MG63 (cell line): Measurements from ENCODE around the gene ANKRD31. TPM values are rescaled to one million over a fixed set of nuclear protein-coding genes. Genes with fewer than 3 reads are reported as not detected.
"Not testable (repeated sequence)": the region's sequence is repeated elsewhere in the genome, so short reads cannot be mapped to it uniquely, and the experiment has no call there.

Experiments used
- DNase-seq: peaks from one replicate; pipeline ENCODE4 v3.0.0-alpha.2; 2020
- H3K27me3 ChIP-seq: fragments of 250-450 bp; sonication (Bioruptor Pico); 2 replicates; pipeline ENCODE4 v1.5.1; 2020; ENCODE audit warnings: mild to moderate bottlenecking, moderate library complexity
- H3K36me3 ChIP-seq: fragments of 250-450 bp; sonication (Bioruptor Pico); 2 replicates; pipeline ENCODE4 v1.5.1; 2020; ENCODE audit warnings: mild to moderate bottlenecking, moderate library complexity
- H3K4me3 ChIP-seq: fragments of 250-450 bp; sonication (Bioruptor Pico); 2 replicates; pipeline ENCODE4 v1.5.1; 2020; ENCODE audit warnings: mild to moderate bottlenecking, moderate library complexity
- H3K9me3 ChIP-seq: fragments of 250-450 bp; sonication (Bioruptor Pico); 2 replicates; pipeline ENCODE4 v1.5.1; 2020; ENCODE audit warnings: mild to moderate bottlenecking, moderate library complexity
- total RNA-seq: library from RNA; depleted of rRNA; stranded (reverse); fragments of >200 nt; shearing (Covaris generic); gene quantifications from 2 replicates; pipeline ENCODE4 v1.2.3, GENCODE V29; 2014; ENCODE audit warnings: low replicate concordance

The ANKRD31 gene
- total RNA-seq, 1 experiment from 2014 or later, result not detected

DNA sequence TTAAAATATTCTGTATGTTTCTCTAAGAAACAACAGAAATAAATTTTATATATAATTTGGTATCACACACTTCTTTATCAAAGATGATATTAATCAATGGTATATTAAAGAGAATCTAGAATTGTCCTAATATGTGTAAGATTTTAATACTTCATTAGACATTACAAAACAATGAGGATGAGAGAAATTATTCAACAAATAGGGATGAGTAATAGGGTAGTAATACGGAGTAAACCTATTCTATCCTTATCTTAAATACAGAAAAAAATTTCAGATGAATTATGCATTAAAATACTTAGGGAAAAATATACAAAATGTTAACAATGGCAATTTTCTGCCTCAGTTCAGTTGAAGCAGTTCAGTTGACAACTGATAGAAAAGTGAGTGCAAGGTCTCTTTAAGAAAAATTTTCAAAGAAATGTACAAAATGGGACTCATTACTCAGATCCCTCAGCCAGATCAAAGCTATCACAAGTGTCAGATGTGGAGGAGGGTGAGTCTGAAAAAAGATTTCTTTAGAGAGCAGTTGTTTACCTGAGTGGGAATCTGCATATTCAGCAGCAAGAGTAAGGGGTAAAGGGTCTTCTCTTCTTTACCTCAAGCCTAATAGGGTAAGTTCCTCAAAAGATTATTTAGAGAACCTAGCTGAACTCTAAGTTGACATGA is 127.6 kb downstream of the ANKRD31 start:
- H3K36me3 ChIP-seq, result no peaks in the 10 kb centered on the region
- H3K27me3 ChIP-seq, result peaks cover 42% of the 10 kb centered on the region
- no peak overlapping the region for H3K4me3 ChIP-seq
- no peaks in the 10 kb centered on the region for H3K9me3 ChIP-seq
- DNase-seq, result no peak

DNA sequence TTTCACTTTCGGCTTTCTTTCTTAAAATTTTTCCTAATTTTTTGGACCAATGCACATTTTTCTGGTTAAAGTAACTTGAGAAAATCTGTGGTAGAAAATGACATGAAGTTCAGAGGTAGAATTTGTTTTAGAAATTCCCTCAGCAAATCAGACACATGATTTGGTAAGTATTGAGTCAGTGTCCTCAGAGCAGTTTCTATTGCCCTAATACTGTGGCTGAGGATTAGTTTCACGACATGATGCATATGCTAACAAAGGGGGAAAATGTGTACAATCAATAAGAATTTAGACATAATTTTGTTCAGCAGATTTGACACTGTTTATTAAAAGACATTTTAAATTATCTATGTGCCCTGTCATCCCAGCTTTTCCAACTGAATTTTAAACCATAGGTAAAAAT is 128.2 kb downstream of the ANKRD31 start:
- Histone ChIP-seq H3K27me3 (peaks cover 42% of the 10 kb centered on the region), H3K9me3 (no peaks in the 10 kb centered on the region), H3K36me3 (no peaks in the 10 kb centered on the region), H3K4me3 (no peak overlapping the region)
- DNase-seq, result no peak

DNA sequence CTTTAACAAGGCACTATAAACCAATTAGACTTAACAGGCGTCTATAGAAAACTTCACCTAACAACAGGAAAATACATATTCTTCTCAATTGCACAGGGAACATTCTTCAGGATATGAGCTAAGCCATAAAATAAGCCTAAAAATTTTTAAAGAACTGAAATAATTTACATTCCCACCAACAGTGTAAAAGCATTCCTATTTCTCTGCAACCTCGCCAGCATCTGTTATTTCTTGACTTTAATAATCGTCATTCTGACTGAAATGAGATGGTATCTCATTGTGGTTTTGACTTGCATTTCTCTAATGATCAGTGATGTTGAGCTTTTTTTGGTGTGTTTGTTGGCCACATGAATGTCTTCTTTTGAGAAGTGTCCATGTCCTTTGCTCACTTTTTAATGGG is 140.7 kb downstream of the ANKRD31 start:
- DNase-seq, H3K27me3 ChIP-seq, H3K9me3 ChIP-seq, H3K36me3 ChIP-seq, H3K4me3 ChIP-seq: not testable (repeated sequence)

GRCh38 chr5:75091597-75091996 is 145.1 kb downstream of the ANKRD31 start:
- peak; percentile 16 for DNase-seq
- Histone ChIP-seq H3K27me3 (no peaks in the 10 kb centered on the region), H3K4me3 (no peak overlapping the region), H3K9me3 (no peaks in the 10 kb centered on the region), H3K36me3 (no peaks in the 10 kb centered on the region)

GRCh38 chr5:75089662-75090061 is 147.0 kb downstream of the ANKRD31 start:
- Histone ChIP-seq H3K36me3 (no peaks in the 10 kb centered on the region), H3K4me3 (no peak overlapping the region), H3K9me3 (no peaks in the 10 kb centered on the region), H3K27me3 (no peaks in the 10 kb centered on the region)
- DNase-seq, result no peak

- H3K36me3 ChIP-seq, result no peaks in the 10 kb centered on the region
- DNase-seq, result no peak
- H3K27me3 ChIP-seq, result no peaks in the 10 kb centered on the region
- H3K4me3 ChIP-seq, result no peak overlapping the region
- H3K9me3 ChIP-seq, result no peaks in the 10 kb centered on the region
These were observed 147.5 kb downstream of the ANKRD31 start for GRCh38 chr5:75089137-75089536.

DNA sequence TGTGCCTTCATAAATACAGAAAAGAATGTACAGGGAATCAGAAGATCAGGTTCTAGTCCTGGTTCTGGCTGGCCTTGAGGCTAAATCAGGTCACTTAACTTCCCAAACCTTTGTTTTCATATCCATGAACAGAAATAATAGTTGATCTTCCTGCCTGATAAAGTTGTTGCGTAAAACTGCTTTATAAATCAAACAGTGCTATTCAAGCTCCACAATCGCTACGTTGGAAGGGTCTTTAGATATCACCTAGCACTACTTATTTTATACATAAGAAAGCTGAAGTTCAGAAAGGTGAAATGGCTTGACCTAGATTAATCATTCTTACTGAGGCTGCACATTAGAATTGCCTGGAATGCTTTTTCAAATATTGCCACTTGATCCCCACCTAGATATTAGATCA is 148.0 kb downstream of the ANKRD31 start:
- H3K36me3 ChIP-seq, result no peaks in the 10 kb centered on the region
- H3K27me3 ChIP-seq, result no peaks in the 10 kb centered on the region
- H3K4me3 ChIP-seq, result no peak overlapping the region
- H3K9me3 ChIP-seq, result no peaks in the 10 kb centered on the region
- DNase-seq, result no peak

- H3K27me3 ChIP-seq, result no peaks in the 10 kb centered on the region; the same call in 1 of the 2 replicates
- no peaks in the 10 kb centered on the region for H3K9me3 ChIP-seq
- H3K36me3 ChIP-seq, result no peaks in the 10 kb centered on the region
- no peak for DNase-seq
- H3K4me3 ChIP-seq, result no peak overlapping the region
These were observed 155.2 kb downstream of the ANKRD31 start for GRCh38 chr5:75081510-75081909.

DNA sequence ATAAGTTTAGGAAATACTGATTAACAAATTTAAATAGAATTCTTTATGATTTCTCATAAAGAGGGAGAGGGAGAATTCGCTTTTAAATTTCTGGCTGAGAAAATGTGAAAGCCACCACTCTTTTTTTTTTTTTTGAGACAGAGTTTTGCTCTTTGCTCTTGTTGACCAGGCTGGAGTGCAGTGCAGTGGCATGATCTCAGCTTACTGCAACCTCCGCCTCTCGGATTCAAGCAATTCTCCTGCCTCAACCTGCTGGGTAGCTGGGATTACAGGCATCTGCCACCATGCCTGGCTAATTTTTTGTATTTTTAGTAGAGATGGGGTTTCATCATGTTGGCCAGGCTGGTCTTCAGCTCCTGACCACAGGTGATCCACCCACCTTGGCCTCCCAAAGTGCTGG is 157.3 kb downstream of the ANKRD31 start:
- not testable (repeated sequence) for H3K27me3 ChIP-seq, H3K36me3 ChIP-seq, DNase-seq, H3K9me3 ChIP-seq, H3K4me3 ChIP-seq

GRCh38 chr5:75078027-75078426 is 158.7 kb downstream of the ANKRD31 start:
- DNase-seq, result no peak
- H3K9me3 ChIP-seq, result no peaks in the 10 kb centered on the region
- H3K4me3 ChIP-seq, result no peak overlapping the region
- no peaks in the 10 kb centered on the region; the same call in 1 of the 2 replicates for H3K27me3 ChIP-seq
- no peaks in the 10 kb centered on the region for H3K36me3 ChIP-seq

DNA sequence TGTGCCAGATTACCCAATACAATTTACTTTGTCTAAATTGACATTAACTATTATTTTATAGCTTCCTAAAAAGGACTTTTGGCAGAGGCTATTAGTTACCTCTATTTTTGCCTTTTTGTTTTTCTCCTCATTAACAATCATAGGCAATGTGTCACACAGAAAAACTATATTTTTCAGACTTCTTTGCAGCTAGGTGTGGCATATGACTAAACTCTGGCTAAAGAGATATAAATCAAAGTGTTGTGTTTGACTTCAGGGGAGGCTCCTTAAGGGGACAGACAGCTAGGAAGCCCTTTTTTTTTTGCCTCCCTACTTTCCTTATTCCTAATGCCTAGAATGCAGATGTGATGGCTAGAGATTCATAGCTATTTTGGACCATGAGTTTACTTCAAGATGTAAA is 164.6 kb downstream of the ANKRD31 start:
- Histone ChIP-seq H3K36me3 (no peaks in the 10 kb centered on the region), H3K27me3 (no peaks in the 10 kb centered on the region), H3K4me3 (no peak overlapping the region), H3K9me3 (no peaks in the 10 kb centered on the region)
- DNase-seq, result no peak

DNA sequence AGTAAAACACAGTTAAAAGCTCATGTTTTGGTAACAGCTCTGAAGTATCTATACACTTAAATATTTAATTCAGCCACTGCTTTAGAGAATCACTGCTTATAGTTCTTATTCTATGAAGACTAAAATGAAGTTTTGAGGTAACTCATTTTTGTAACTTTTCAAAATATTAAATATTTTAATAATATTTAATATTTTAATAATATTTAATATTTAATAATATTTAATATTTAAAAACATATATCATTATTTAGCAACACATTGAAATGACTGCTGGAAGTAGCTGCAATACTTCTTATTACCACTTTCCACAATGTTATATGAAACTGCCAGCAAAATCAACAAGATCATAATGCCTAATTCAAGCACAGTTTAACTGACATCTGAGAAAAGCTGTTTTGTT is 165.6 kb downstream of the ANKRD31 start:
- H3K4me3 ChIP-seq, result no peak overlapping the region
- DNase-seq, result no peak
- no peaks in the 10 kb centered on the region for H3K9me3 ChIP-seq
- no peaks in the 10 kb centered on the region; the same call in 1 of the 2 replicates for H3K27me3 ChIP-seq
- H3K36me3 ChIP-seq, result no peaks in the 10 kb centered on the region

- Histone ChIP-seq H3K4me3 (no peak overlapping the region), H3K27me3 (no peaks in the 10 kb centered on the region; the same call in 1 of the 2 replicates), H3K9me3 (no peaks in the 10 kb centered on the region), H3K36me3 (no peaks in the 10 kb centered on the region)
- no peak for DNase-seq
These were observed 169.2 kb downstream of the ANKRD31 start for GRCh38 chr5:75067434-75067833.

DNA sequence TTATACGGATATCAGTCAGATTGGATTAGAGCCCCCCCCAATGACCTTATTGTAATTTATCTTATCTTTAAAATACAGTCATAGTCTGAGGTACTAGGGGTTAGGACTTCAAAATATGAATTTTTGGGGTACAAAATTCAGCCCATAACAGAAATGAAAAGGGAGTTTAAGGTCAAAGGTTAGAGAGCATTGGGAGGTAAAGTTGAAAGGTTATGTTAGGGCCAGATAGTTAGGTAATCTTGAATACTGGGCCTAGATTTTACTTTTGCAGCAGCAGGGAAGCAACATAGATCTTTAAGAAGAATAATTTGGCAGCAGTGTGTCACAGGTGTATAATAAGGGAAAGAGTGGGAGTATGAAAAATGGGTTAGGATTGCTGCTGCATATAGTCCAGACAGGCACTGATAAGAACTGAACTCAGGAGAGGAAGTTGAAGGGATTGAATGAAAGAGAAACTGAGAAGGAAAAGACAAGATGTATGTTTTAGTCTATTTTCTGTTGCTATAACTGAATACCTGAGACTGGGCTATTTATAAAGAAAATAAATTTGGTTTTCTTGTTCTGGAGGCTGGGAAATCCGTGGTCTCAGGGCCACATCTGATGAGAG is 173.7 kb downstream of the ANKRD31 start:
- H3K27me3 ChIP-seq, result no peaks in the 10 kb centered on the region; the same call in 1 of the 2 replicates
- H3K36me3 ChIP-seq, result no peaks in the 10 kb centered on the region
- H3K9me3 ChIP-seq, result no peaks in the 10 kb centered on the region
- H3K4me3 ChIP-seq, result no peak overlapping the region
- DNase-seq, result no peak

DNA sequence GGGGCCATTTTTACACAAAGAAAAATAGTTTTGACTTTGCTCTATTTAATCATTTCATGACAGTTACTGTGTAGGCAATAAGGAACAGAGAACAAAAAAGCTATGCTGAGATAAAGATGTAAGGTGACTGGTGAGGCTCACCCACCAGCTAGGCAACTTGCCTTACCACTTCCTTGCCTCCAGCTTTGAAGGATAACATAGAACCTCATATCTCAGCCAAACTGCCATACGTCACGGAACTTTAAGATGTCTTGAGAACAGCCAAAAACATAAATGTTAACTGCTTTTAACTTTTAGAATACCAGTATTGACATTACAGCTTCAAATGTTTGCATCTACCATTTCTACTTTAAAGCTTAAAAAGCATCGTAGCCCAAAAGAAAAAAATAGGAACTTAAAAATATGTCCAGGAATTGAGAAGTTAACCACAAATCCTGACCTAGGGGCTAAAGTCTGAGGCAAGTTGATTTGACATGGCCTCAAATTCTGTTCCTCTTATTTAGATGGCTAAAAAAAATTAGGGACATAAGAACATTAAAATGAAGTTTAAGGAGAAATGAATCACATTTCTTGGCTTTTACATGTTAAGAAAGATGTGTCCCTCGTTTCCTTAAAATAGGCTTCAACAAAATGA is 176.6 kb downstream of the ANKRD31 start:
- Histone ChIP-seq H3K4me3 (no peak overlapping the region), H3K27me3 (no peaks in the 10 kb centered on the region), H3K36me3 (no peaks in the 10 kb centered on the region), H3K9me3 (no peaks in the 10 kb centered on the region)
- no peak for DNase-seq

GRCh38 chr5:75058986-75059535 is 177.6 kb downstream of the ANKRD31 start:
- H3K4me3 ChIP-seq, result no peak overlapping the region
- DNase-seq, result no peak
- no peaks in the 10 kb centered on the region; the same call in 1 of the 2 replicates for H3K27me3 ChIP-seq
- no peaks in the 10 kb centered on the region for H3K36me3 ChIP-seq
- no peaks in the 10 kb centered on the region for H3K9me3 ChIP-seq

- Histone ChIP-seq H3K4me3 (no peak overlapping the region), H3K9me3 (no peaks in the 10 kb centered on the region), H3K27me3 (no peaks in the 10 kb centered on the region; the same call in 1 of the 2 replicates), H3K36me3 (no peaks in the 10 kb centered on the region)
- DNase-seq, result no peak
These were observed 179.1 kb downstream of the ANKRD31 start for GRCh38 chr5:75057561-75057960.
